LNCaP clone FGC (cell line): Measurements from ENCODE around the gene OMP.

ENCODE experiments used
- DNase-seq: peaks from one replicate; pipeline ENCODE4 v3.0.0-alpha.2; 2011; ENCODE audit warnings: low read depth
- H3K4me3 ChIP-seq: 2 replicates; pipeline ENCODE4 v1.5.1; 2011; ENCODE audit warnings: mild to moderate bottlenecking, low read depth, low read length, control low read depth
- TF ChIP-seq, protein P1 (sequence below): IDR thresholded peaks from 2 replicates; pipeline ENCODE4 v1.5.1; 2012; ENCODE audit warnings: mild to moderate bottlenecking; ENCODE audit not compliant: control insufficient read depth, insufficient read depth; ENCODE audit errors: extremely low read depth

The OMP gene

DNA sequence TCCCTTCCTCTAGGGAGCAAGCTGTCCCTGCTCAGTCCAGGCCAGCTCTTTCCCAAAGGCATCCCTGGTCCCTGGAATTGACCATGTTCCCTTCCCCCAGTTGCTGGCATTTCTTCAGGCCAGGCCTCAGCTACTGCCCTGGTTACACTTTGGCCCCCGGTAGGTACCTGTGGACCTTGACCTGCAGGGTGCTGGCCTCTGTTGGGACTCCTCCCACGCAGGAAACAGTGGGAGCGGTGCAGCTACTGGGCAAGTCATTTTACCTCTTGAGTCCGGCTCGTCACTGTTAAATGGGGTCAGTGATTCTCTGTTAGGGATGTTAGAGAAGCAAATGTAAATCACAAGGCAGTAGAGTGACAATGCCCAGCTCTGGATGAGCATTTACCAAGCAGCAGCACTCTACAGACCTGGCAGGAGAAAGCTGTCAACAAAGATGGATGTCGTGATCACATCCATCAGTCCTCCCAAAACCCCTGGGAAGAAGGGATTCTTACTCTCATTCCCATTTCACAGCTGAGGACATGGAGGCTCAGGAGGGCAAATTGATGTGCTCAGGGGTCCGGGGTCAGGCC, 42.3 kb downstream of the OMP start:
- H3K4me3 ChIP-seq = no peak overlapping the region
- no peak for DNase-seq
- TF ChIP-seq, protein P1, sequence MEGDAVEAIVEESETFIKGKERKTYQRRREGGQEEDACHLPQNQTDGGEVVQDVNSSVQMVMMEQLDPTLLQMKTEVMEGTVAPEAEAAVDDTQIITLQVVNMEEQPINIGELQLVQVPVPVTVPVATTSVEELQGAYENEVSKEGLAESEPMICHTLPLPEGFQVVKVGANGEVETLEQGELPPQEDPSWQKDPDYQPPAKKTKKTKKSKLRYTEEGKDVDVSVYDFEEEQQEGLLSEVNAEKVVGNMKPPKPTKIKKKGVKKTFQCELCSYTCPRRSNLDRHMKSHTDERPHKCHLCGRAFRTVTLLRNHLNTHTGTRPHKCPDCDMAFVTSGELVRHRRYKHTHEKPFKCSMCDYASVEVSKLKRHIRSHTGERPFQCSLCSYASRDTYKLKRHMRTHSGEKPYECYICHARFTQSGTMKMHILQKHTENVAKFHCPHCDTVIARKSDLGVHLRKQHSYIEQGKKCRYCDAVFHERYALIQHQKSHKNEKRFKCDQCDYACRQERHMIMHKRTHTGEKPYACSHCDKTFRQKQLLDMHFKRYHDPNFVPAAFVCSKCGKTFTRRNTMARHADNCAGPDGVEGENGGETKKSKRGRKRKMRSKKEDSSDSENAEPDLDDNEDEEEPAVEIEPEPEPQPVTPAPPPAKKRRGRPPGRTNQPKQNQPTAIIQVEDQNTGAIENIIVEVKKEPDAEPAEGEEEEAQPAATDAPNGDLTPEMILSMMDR = no peak

- TF ChIP-seq, protein P1 = no peak
- no peak overlapping the region for H3K4me3 ChIP-seq
- DNase-seq = no peak
These were observed 43.8 kb downstream of the OMP start for GRCh38 chr11:77146261-77147035.

DNA sequence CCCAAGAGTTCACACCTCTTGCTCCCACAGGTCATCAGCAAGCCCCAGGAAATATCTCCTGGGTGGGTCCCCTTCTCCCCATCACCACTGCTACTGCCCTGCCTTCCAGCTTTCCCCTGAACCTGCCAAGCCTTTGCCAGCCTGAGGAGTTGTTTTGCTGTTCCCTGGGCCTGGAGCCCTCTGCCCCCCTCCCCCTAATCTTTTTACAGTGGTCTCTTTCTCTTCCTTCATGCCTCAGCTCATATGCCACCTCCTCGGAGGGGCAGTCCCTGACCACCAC, 44.3 kb downstream of the OMP start:
- H3K4me3 ChIP-seq = no peak overlapping the region
- TF ChIP-seq, protein P1 = no peak

GRCh38 chr11:77147668-77148321, 45.2 kb downstream of the OMP start:
- no peak overlapping the region for H3K4me3 ChIP-seq
- TF ChIP-seq, protein P1 = no peak
- DNase-seq = no peak

More for the DNA sequence above, 44.3 kb downstream of the OMP start:
- DNase-seq = no peak

GRCh38 chr11:77148963-77149715, 46.5 kb downstream of the OMP start:
- TF ChIP-seq, protein P1 = no peak
- H3K4me3 ChIP-seq = no peak overlapping the region

DNA sequence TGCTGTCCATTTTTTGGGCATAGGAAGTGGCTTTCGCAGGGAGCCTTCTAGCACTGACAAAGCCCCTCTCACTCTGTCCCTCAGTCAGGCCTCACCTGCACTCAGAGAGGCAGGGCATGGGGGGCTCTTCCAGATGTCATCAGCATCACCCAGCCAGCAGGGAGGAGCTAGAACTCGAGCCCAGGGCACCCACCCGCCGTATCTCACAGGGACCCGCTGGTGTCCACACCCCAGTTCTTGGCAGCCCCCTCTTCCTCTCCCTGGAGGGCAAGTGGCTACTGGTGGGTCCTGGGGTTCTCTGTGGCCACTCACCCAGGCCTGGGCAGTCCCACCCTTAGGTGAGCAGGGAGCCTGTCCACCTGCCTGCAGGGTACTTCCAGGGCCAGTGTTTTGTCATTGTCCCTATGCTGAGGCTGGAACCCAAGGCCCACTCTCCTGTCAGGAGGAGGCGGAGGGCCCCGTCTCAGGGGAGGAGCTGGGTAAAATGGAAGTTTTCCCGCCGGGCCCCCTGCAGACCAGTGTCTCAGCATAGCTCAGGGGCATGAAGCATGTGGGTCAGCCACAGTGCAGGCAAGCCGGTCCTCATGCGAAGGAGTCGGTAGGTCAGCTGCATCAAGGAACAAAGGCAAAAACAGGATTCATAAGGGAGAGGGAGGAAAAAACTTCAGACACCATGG, 47.2 kb downstream of the OMP start:
- TF ChIP-seq, protein P1 = no peak

More at GRCh38 chr11:77148963-77149715, 46.5 kb downstream of the OMP start:
- no peak for DNase-seq

More for the DNA sequence above, 47.2 kb downstream of the OMP start:
- no peak overlapping the region for H3K4me3 ChIP-seq
- DNase-seq = no peak
